CD4-positive, alpha-beta T cell (primary cell): ENCODE results near the gene FBXO15. TPM values are rescaled to one million over a fixed set of nuclear protein-coding genes. Genes with fewer than 3 reads are reported as not detected.

Experiments used
- ATAC-seq: fragments of 200-7000 bp; cut with Tn5 transposase; one replicate; pipeline ENCODE4 v1.10.0; 2022; ENCODE audit warnings: mild to moderate bottlenecking; ENCODE audit not compliant: poor library complexity
- CTCF ChIA-PET: fragments of 350-600 bp; sonication (Branson Sonifier 250); formaldehyde crosslinking; loops from one replicate; lab custom pipeline; 2021; ENCODE audit warnings: antibody characterized with exemption, inconsistent platforms; lab: Charles Lee
- POLR2A ChIA-PET: fragments of 350-600 bp; sonication (Branson Sonifier 250); formaldehyde crosslinking; loops from one replicate; lab custom pipeline; 2021; ENCODE audit warnings: antibody characterized with exemption, inconsistent platforms; lab: Charles Lee
- DNase-seq, 14 experiments: peaks; one replicate each; pipeline ENCODE4 v3.0.0-alpha.2; 2013 to 2020; ENCODE audit warnings: mixed read lengths in 2 of 14
- H3K27ac ChIP-seq, 2 donors: one replicate each; pipeline versions ENCODE4 v1.5.1 to v1.7.0; 2013; ENCODE audit warnings: low read length in 2 of 2, low read depth in 1 of 2, mild to moderate bottlenecking in 1 of 2
- H3K27me3 ChIP-seq, 2 experiments: 1 replicate in 1 of 2; 2 replicates in 1 of 2; pipeline versions ENCODE4 v1.6.1 to v1.7.0; 2013; ENCODE audit warnings: low read length in 2 of 2, control low read depth in 1 of 2, mild to moderate bottlenecking in 1 of 2, moderate library complexity in 1 of 2; ENCODE audit not compliant: insufficient read depth in 2 of 2, control insufficient read depth in 1 of 2
- H3K36me3 ChIP-seq: one replicate; pipeline ENCODE4 v1.6.1; 2013; ENCODE audit warnings: low read length, control low read depth; ENCODE audit not compliant: insufficient read depth
- H3K4me1 ChIP-seq: one replicate; pipeline ENCODE4 v1.6.1; 2013; ENCODE audit warnings: low read length, control low read depth; ENCODE audit not compliant: insufficient read depth
- H3K4me3 ChIP-seq: one replicate; pipeline ENCODE4 v1.5.1; 2013; ENCODE audit warnings: mild to moderate bottlenecking, low read length, moderate library complexity
- H3K9me3 ChIP-seq, 2 experiments: 1 replicate in 1 of 2; 2 replicates in 1 of 2; pipeline versions ENCODE4 v1.6.1 to v1.7.0; 2013; ENCODE audit warnings: low read length in 2 of 2, mild to moderate bottlenecking in 2 of 2, control low read depth in 1 of 2, moderate library complexity in 1 of 2; ENCODE audit not compliant: control insufficient read depth in 1 of 2, insufficient read depth in 1 of 2
- H3K27ac Mint-ChIP-seq: one replicate; pipeline ENCODE4 v1.8.0; 2020; ENCODE audit warnings: mixed read lengths
- H3K27me3 Mint-ChIP-seq: one replicate; pipeline ENCODE4 v1.8.0; 2021; ENCODE audit warnings: mixed read lengths
- H3K36me3 Mint-ChIP-seq: one replicate; pipeline ENCODE4 v1.8.0; 2021; ENCODE audit warnings: low read depth, mixed read lengths
- H3K4me1 Mint-ChIP-seq: one replicate; pipeline ENCODE4 v1.8.0; 2021; ENCODE audit warnings: low read depth, mixed read lengths
- H3K4me3 Mint-ChIP-seq: one replicate; pipeline ENCODE4 v1.8.0; 2020; ENCODE audit warnings: mild to moderate bottlenecking, mixed read lengths
- H3K9me3 Mint-ChIP-seq: one replicate; pipeline ENCODE4 v1.8.0; 2020; ENCODE audit warnings: mixed read lengths
- CTCF ChIP-seq: fragments of 200-600 bp; IDR thresholded peaks from one replicate; pipeline ENCODE4 v1.8.0; 2022; ENCODE audit warnings: antibody characterized with exemption, mild to moderate bottlenecking
- intact Hi-C, 2 experiments: fragments of 100-400 bp; cut with DNase I in 1 of 2; cut with micrococcal nuclease in 1 of 2; formaldehyde crosslinking; loops; one replicate each; pipeline versions ENCODE4 v1.15.1 to v1.9.0; 2023 to 2025; cut with DNase I, micrococcal nuclease
- total RNA-seq, 174 experiments: library from RNA in 2 of 174; stranded (reverse) in 2 of 174; gene quantifications; one replicate each; pipeline ENCODE4 v1.2.3 and lab custom pipeline; 2021 to 2026

FBXO15 gene
- total RNA-seq, 2 experiments from 2014 or later = 0.58 to 1.0 TPM

GRCh38 chr18:74078257-74078656 is 69.4 kb downstream of the FBXO15 start:
- no peaks in the 10 kb centered on the region for H3K36me3 ChIP-seq
- DNase-seq = no peak
- no peak for ATAC-seq
- TF ChIP-seq CTCF = no peak
- H3K4me1 Mint-ChIP-seq = peaks cover 14% of the 10 kb centered on the region
- no peaks in the 10 kb centered on the region for H3K9me3 Mint-ChIP-seq
- H3K9me3 ChIP-seq = no peaks in the 10 kb centered on the region
- CTCF ChIA-PET = no interaction called here
- no peaks in the 10 kb centered on the region for H3K36me3 Mint-ChIP-seq
- no peak overlapping the region for H3K27ac Mint-ChIP-seq
- no peaks in the 10 kb centered on the region for H3K27me3 ChIP-seq
- H3K4me3 ChIP-seq = no peak overlapping the region
- peaks cover 13% of the 10 kb centered on the region for H3K4me1 ChIP-seq
- H3K27ac ChIP-seq = no peak overlapping the region
- H3K27me3 Mint-ChIP-seq = no peaks in the 10 kb centered on the region
- POLR2A ChIA-PET = no interaction called here
- intact Hi-C loops = no loop called here
- no peak overlapping the region for H3K4me3 Mint-ChIP-seq

- Histone ChIP-seq H3K27ac (no peak overlapping the region), H3K27me3 (no peaks in the 10 kb centered on the region), H3K9me3 (no peaks in the 10 kb centered on the region), H3K4me1 (no peaks in the 10 kb centered on the region), H3K36me3 (no peaks in the 10 kb centered on the region), H3K4me3 (no peak overlapping the region)
- ChIA-PET CTCF (no interaction called here), POLR2A (no interaction called here)
- no peak for DNase-seq
- H3K27ac Mint-ChIP-seq = no peak overlapping the region
- H3K4me1 Mint-ChIP-seq = no peaks in the 10 kb centered on the region
- no peaks in the 10 kb centered on the region for H3K27me3 Mint-ChIP-seq
- no peaks in the 10 kb centered on the region for H3K36me3 Mint-ChIP-seq
- TF ChIP-seq CTCF = no peak
- H3K4me3 Mint-ChIP-seq = no peak overlapping the region
- ATAC-seq = no peak
- intact Hi-C loops = no loop called here
- no peaks in the 10 kb centered on the region for H3K9me3 Mint-ChIP-seq
Observed at GRCh38 chr18:74074668-74075564, 72.7 kb downstream of the FBXO15 start.

- no peak overlapping the region for H3K27ac ChIP-seq
- no peaks in the 10 kb centered on the region for H3K4me1 ChIP-seq
- no peaks in the 10 kb centered on the region for H3K36me3 Mint-ChIP-seq
- H3K4me1 Mint-ChIP-seq = no peaks in the 10 kb centered on the region
- POLR2A ChIA-PET = interaction anchor here (1.0 kb wide), 1 partner anchor 10 kb away, joined by 3 read pairs; no protein-coding TSS in a partner anchor
- H3K4me3 Mint-ChIP-seq = no peak overlapping the region
- CTCF ChIA-PET = no interaction called here
- H3K4me3 ChIP-seq = no peak overlapping the region
- no peaks in the 10 kb centered on the region for H3K27me3 ChIP-seq
- ATAC-seq = no peak
- no peak for TF ChIP-seq CTCF
- H3K27me3 Mint-ChIP-seq = no peaks in the 10 kb centered on the region
- H3K9me3 Mint-ChIP-seq = no peaks in the 10 kb centered on the region
- H3K36me3 ChIP-seq = no peaks in the 10 kb centered on the region
- intact Hi-C loops = no loop called here
- no peaks in the 10 kb centered on the region for H3K9me3 ChIP-seq
- no peak overlapping the region for H3K27ac Mint-ChIP-seq
- no peak for DNase-seq
Observed at GRCh38 chr18:74073957-74074667, 73.5 kb downstream of the FBXO15 start.
